Kidney epithelial cell (primary cell): ENCODE results near the gene CLDN4. TPM values are rescaled to one million over a fixed set of nuclear protein-coding genes. Genes with fewer than 3 reads are reported as not detected.

Experiments used
- DNase-seq: peaks from one replicate; pipeline ENCODE4 v3.0.0-alpha.2; 2010; ENCODE audit warnings: low read depth
- H3K27me3 ChIP-seq: 2 replicates; pipeline ENCODE4 v1.6.0; 2011; ENCODE audit warnings: low read length; ENCODE audit not compliant: control insufficient read depth, insufficient read depth
- H3K36me3 ChIP-seq: 2 replicates; pipeline ENCODE4 v1.5.1; 2011; ENCODE audit warnings: low read length; ENCODE audit not compliant: control insufficient read depth, insufficient read depth
- H3K4me3 ChIP-seq: 2 replicates; pipeline ENCODE4 v1.5.1; 2011; ENCODE audit warnings: low read depth, mild to moderate bottlenecking, control low read depth, low read length
- CTCF ChIP-seq: IDR thresholded peaks from 2 replicates; pipeline ENCODE4 v1.5.1; 2011; ENCODE audit warnings: mild to moderate bottlenecking, moderate library complexity, low read length, control low read depth, inconsistent platforms; ENCODE audit not compliant: insufficient read depth, poor library complexity, severe bottlenecking
- total RNA-seq: library from RNA; depleted of rRNA; stranded (reverse); fragments of >200 nt; gene quantifications from 2 replicates; pipeline ENCODE4 v1.2.3, GENCODE V29; 2015

The CLDN4 gene
- total RNA-seq, 1 donor from 2014 or later: 892 TPM

- no peak overlapping the region for H3K4me3 ChIP-seq
- H3K36me3 ChIP-seq: no peaks in the 10 kb centered on the region
- no peak for DNase-seq
- H3K27me3 ChIP-seq: peaks cover 4% of the 10 kb centered on the region
- TF ChIP-seq CTCF: no peak
Observed at GRCh38 chr7:73856941-73857340, 26.1 kb downstream of the CLDN4 start.

- no peak for DNase-seq
- H3K27me3 ChIP-seq: peaks cover 4% of the 10 kb centered on the region
- no peak for TF ChIP-seq CTCF
- H3K4me3 ChIP-seq: no peak overlapping the region
- no peaks in the 10 kb centered on the region for H3K36me3 ChIP-seq
Observed at GRCh38 chr7:73858807-73859206, 28.0 kb downstream of the CLDN4 start.

GRCh38 chr7:73860859-73861258 lies 30.1 kb downstream of the CLDN4 start, which contains the start of gene TMEM270:
Gene TMEM270 (plus strand): TSS chr7:73861159. CDS start chr7:73861195, 36 bp downstream.
- no peak for DNase-seq
- Histone ChIP-seq H3K4me3 (no peak within 1 kb of the TSS), H3K36me3 (no peaks in the 10 kb centered on the region), H3K27me3 (peaks cover 4% of the 10 kb centered on the region)
- TF ChIP-seq CTCF: no peak

GRCh38 chr7:73861305-73861704 lies 30.5 kb downstream of the CLDN4 start:
- peaks cover 4% of the 10 kb centered on the region for H3K27me3 ChIP-seq
- H3K36me3 ChIP-seq: no peaks in the 10 kb centered on the region
- H3K4me3 ChIP-seq: no peak overlapping the region
- DNase-seq: no peak
- TF ChIP-seq CTCF: no peak

- H3K27me3 ChIP-seq: peaks cover 5% of the 10 kb centered on the region
- DNase-seq: no peak
- TF ChIP-seq CTCF: no peak
- no peaks in the 10 kb centered on the region for H3K36me3 ChIP-seq
- H3K4me3 ChIP-seq: no peak overlapping the region
Observed at GRCh38 chr7:73864981-73865711, 34.4 kb downstream of the CLDN4 start.

GRCh38 chr7:73865738-73866445 lies 35.1 kb downstream of the CLDN4 start:
- Histone ChIP-seq H3K27me3 (peaks cover 5% of the 10 kb centered on the region), H3K36me3 (no peaks in the 10 kb centered on the region), H3K4me3 (no peak overlapping the region)
- peak; percentile 65 for TF ChIP-seq CTCF
- DNase-seq: no peak
